Gastroesophageal sphincter (tissue), 4 donors: ENCODE data around the gene CX3CL1. TPM values are rescaled to one million over a fixed set of nuclear protein-coding genes. Genes with fewer than 3 reads are reported as not detected.

Experiments used
- ATAC-seq: fragments of 150-250 bp; one replicate; pipeline ENCODE4 v1.9.1; 2016; ENCODE audit warnings: mild to moderate bottlenecking, moderate library complexity
- H3K27ac ChIP-seq, 4 donors: fragments of 200-600 bp; sonication (generic) in 3 of 4; 1 replicate in 3 of 4; 2 replicates in 1 of 4; pipeline ENCODE4 v1.5.1; 2016 to 2019
- H3K27me3 ChIP-seq: fragments of 200-600 bp; sonication (generic); one replicate; pipeline ENCODE4 v1.5.1; 2019
- H3K36me3 ChIP-seq, 2 donors: fragments of 200-600 bp; sonication (generic); one replicate each; pipeline ENCODE4 v1.5.1; 2019; ENCODE audit warnings: control low read depth in 1 of 2
- H3K4me1 ChIP-seq, 3 donors: fragments of 200-600 bp; sonication (generic); 1 replicate in 2 of 3; 2 replicates in 1 of 3; pipeline ENCODE4 v1.5.1; 2016 to 2019; ENCODE audit warnings: control low read depth in 2 of 3
- H3K4me3 ChIP-seq, 2 donors: fragments of 200-600 bp; sonication (generic); one replicate each; pipeline ENCODE4 v1.5.1; 2019; ENCODE audit warnings: mild to moderate bottlenecking in 1 of 2, moderate library complexity in 1 of 2
- H3K9me3 ChIP-seq, 3 donors: fragments of 200-600 bp; sonication (generic); one replicate each; pipeline ENCODE4 v1.5.1; 2017 to 2019; ENCODE audit warnings: control low read depth in 2 of 3
- EP300 ChIP-seq: sonication (generic); formaldehyde crosslinking; IDR thresholded peaks from one replicate; pipeline ENCODE4 v1.6.1; 2017; ENCODE audit warnings: antibody characterized with exemption, mild to moderate bottlenecking
- POLR2A ChIP-seq, 2 donors: fragments of 450-650 bp; IDR thresholded peaks; one replicate each; pipeline ENCODE4 v1.6.1; 2017; ENCODE audit warnings: antibody characterized with exemption in 2 of 2, mild to moderate bottlenecking in 2 of 2, moderate library complexity in 1 of 2
- POLR2AphosphoS5 ChIP-seq: sonication (generic); formaldehyde crosslinking; IDR thresholded peaks from one replicate; pipeline ENCODE4 v1.6.1; 2017; ENCODE audit warnings: antibody characterized with exemption
- WGBS, 2 donors: methylation state at CpG; one replicate each; pipeline ENCODE4 v1.1.5; 2018; ENCODE audit warnings: low coverage in 1 of 2; 5-methylcytosine and 5-hydroxymethylcytosine counted together
- total RNA-seq, 4 donors: library from RNA; depleted of rRNA; stranded (reverse); fragments of >200 nt; gene quantifications; one replicate each; pipeline ENCODE4 v1.1.0, GENCODE V29; 2016
- TF ChIP-seq, protein P1 (sequence below), 4 experiments: fragments of 200-600 bp in 2 of 4; fragments of 450-650 bp in 2 of 4; sonication (generic) in 1 of 4; IDR thresholded peaks; one replicate each; pipeline ENCODE4 v1.5.1; 2017 to 2019; ENCODE audit warnings: antibody characterized with exemption in 4 of 4, mild to moderate bottlenecking in 2 of 4, moderate library complexity in 2 of 4

The CX3CL1 gene
- total RNA-seq, 4 donors from 2014 or later, result 18.6 to 45.8 (median 30.5) TPM

- H3K36me3 ChIP-seq, result peaks cover 0 to 11% of the 10 kb centered on the region in 2 donors
- peaks cover 0 to 46% (median 21%) of the 10 kb centered on the region in 3 donors for H3K4me1 ChIP-seq
- H3K9me3 ChIP-seq, result no peaks in the 10 kb centered on the region
- no peaks in the 10 kb centered on the region for H3K27me3 ChIP-seq
- ATAC-seq, result peak; percentile 67
- TF ChIP-seq, protein P1, sequence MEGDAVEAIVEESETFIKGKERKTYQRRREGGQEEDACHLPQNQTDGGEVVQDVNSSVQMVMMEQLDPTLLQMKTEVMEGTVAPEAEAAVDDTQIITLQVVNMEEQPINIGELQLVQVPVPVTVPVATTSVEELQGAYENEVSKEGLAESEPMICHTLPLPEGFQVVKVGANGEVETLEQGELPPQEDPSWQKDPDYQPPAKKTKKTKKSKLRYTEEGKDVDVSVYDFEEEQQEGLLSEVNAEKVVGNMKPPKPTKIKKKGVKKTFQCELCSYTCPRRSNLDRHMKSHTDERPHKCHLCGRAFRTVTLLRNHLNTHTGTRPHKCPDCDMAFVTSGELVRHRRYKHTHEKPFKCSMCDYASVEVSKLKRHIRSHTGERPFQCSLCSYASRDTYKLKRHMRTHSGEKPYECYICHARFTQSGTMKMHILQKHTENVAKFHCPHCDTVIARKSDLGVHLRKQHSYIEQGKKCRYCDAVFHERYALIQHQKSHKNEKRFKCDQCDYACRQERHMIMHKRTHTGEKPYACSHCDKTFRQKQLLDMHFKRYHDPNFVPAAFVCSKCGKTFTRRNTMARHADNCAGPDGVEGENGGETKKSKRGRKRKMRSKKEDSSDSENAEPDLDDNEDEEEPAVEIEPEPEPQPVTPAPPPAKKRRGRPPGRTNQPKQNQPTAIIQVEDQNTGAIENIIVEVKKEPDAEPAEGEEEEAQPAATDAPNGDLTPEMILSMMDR (IDR thresholded peaks at IDR 0.05), result peak; percentile 50 to 80 (median 68)
- TF ChIP-seq EP300, result no peak
- WGBS, 2 donors, result 2 to 30% methylated on average over 7 to 10 of the region's 10 CpGs
- H3K27ac ChIP-seq, result peak overlapping the region in 3 of 4 donors; percentile 17 to 59 (median 22)
- H3K4me3 ChIP-seq, result no peak overlapping the region
These were observed 50.0 kb downstream of the CX3CL1 start for GRCh38 chr16:57422026-57422944.

DNA sequence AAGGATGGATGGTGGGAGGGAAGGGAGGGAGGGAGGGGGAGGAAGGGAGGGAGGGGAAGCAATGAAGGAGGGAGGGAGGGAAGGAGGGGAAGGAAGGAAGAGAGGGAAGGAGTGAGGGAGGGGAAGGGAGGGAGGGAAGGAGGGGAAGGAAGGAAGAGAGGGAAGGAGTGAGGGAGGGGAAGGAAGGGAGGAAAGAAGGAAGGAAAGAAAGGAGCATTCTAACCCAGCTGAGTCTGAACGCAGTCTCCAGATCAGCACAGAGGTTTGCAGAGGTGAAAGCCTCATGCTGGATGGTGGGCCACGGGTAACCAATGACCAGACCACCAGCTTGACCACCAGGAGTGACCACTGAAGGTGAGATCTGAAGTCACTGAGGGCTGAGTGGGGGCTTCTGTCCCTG is 50.9 kb downstream of the CX3CL1 start:
- Histone ChIP-seq H3K4me3 (no peak overlapping the region), H3K36me3 (peaks cover 0 to 20% of the 10 kb centered on the region in 2 donors), H3K4me1 (peaks cover 0 to 38% (median 17%) of the 10 kb centered on the region in 3 donors), H3K27ac (peak overlapping the region in 2 of 4 donors; percentile 8 to 59), H3K27me3 (no peaks in the 10 kb centered on the region), H3K9me3 (no peaks in the 10 kb centered on the region)
- TF ChIP-seq POLR2AphosphoS5 (no peak), POLR2A (IDR thresholded peaks at IDR 0.05) (no peak), EP300 (no peak)
- WGBS, 2 donors, result 63 to 66% methylated on average over 2 of the region's 2 CpGs
- ATAC-seq, result no peak

DNA sequence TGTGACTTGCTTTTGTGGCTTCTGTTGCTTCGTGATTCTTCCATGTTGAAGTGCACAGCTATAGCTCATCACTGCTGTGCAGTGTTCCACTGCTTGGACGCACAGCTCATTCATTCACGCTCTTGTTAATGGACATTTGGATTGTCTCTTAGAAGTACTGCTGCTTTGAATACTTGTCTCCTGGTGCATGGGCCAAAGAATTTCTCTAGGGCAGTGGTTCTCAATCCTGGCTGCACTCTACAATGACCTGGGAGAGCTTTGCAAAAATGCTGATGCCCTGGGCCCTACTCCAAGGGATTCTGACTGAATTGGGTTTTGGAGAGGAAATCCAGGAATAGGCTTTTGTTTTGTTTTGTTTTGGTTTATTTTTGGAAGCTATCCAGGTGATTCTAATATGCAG is 52.3 kb downstream of the CX3CL1 start:
- ATAC-seq, result peak; percentile 44
- 48 to 67% methylated on average over 1 to 3 of the region's 3 CpGs for WGBS, 2 donors
- H3K27ac ChIP-seq, result no peak overlapping the region
- H3K36me3 ChIP-seq, result peaks cover 0 to 34% of the 10 kb centered on the region in 2 donors
- no peaks in the 10 kb centered on the region for H3K9me3 ChIP-seq
- TF ChIP-seq, protein P1 (IDR thresholded peaks at IDR 0.05), result no peak
- TF ChIP-seq POLR2AphosphoS5 (no peak), EP300 (no peak), POLR2A (IDR thresholded peaks at IDR 0.05) (no peak)
- peaks cover 0 to 23% (median 10%) of the 10 kb centered on the region in 3 donors for H3K4me1 ChIP-seq
- H3K27me3 ChIP-seq, result no peaks in the 10 kb centered on the region
- H3K4me3 ChIP-seq, result no peak overlapping the region

DNA sequence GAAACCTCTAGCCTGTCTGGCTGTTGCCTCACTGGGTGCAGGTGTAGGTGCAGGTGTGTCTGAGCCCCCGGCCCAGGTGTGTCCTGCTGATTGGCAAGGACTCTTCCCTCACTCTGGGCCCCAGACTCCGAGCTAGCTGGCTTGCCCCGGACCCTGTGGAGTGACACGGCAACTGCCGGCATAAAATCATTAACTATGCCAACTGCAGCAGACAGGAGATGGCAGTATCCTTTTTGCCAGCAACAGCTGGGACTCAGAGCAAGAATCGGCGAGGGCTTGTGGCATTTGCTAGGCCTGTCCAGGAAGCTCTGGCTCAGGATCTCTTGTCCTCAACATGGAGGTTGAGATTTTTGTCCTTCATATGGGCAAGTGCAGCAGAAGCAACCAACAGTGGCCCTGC is 54.1 kb downstream of the CX3CL1 start:
- H3K4me3 ChIP-seq, result no peak overlapping the region
- peaks cover 3 to 52% of the 10 kb centered on the region in 2 donors for H3K36me3 ChIP-seq
- no peaks in the 10 kb centered on the region for H3K9me3 ChIP-seq
- no peak overlapping the region for H3K27ac ChIP-seq
- WGBS, 2 donors, result 83% methylated on average over 1 of the region's 7 CpGs; no CpG with 5 or more reads in 1 of the 2 donors
- H3K4me1 ChIP-seq, result peaks cover 0 to 23% (median 10%) of the 10 kb centered on the region in 3 donors
- TF ChIP-seq POLR2AphosphoS5 (no peak), POLR2A (IDR thresholded peaks at IDR 0.05) (no peak), EP300 (no peak)
- TF ChIP-seq, protein P1 (IDR thresholded peaks at IDR 0.05), result no peak
- no peaks in the 10 kb centered on the region for H3K27me3 ChIP-seq
- ATAC-seq, result no peak

GRCh38 chr16:57427307-57427706 is 55.0 kb downstream of the CX3CL1 start:
- Histone ChIP-seq H3K27ac (no peak overlapping the region), H3K36me3 (peaks cover 3 to 61% of the 10 kb centered on the region in 2 donors), H3K4me3 (no peak overlapping the region), H3K4me1 (peaks cover 0 to 16% (median 7%) of the 10 kb centered on the region in 3 donors), H3K27me3 (no peaks in the 10 kb centered on the region), H3K9me3 (no peaks in the 10 kb centered on the region)
- TF ChIP-seq, protein P1 (IDR thresholded peaks at IDR 0.05), result no peak
- no peak for TF ChIP-seq POLR2A (IDR thresholded peaks at IDR 0.05)
- no peak for TF ChIP-seq POLR2AphosphoS5
- no peak for TF ChIP-seq EP300
- 68 to 82% methylated on average over 7 to 8 of the region's 8 CpGs for WGBS, 2 donors
- ATAC-seq, result no peak
